ENCODE measurements around the gene ANTXR1.

The ANTXR1 gene

DNA sequence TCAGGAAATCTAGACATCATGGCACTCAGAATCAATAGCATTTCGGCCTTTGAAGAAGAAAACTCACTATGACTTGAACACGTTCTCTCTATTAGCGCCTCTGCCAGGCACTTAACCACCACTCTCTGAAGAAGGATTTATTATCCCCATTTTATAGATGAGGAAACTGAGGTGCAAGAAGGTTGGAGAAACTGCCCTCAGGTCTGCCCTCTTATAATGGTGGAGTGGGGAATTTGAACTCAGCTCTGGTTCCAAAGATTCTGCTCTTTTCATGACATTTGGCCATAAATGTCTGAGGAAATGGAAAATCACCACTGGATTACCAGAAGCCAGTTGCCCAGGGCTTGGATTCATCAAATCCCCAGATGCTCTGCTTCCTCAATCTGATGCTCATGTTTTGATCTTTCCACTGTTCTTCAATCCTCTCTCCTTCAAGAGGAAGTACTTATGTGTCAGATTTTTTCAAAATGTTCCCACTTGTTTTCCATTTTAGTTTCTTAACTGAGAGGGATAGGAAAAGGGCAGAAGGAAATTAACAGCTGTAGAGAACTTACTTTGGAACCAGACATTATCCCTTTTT lies 68.1 kb downstream of the ANTXR1 start:
- Histone ChIP-seq H3K23ac (ENCODE audit: low read length in 2 of 2) (no peak overlapping the region), H3K9me3 (ENCODE audit: control insufficient read depth, low read length) (no peaks in the 10 kb centered on the region), H2BK5ac (ENCODE audit: low read depth, low read length, poor library complexity, severe bottlenecking) (no peak overlapping the region), H3K4me3 (ENCODE audit: insufficient read depth in 1 of 2, low read depth in 1 of 2, low read length in 2 of 2) (no peak overlapping the region), H3K18ac (ENCODE audit: low read depth in 1 of 2, low read length in 2 of 2) (peak overlapping the region; percentile 11 to 48), H2AFZ (ENCODE audit: low read depth, low read length) (no peak overlapping the region), H3K4ac (ENCODE audit: low read depth in 1 of 2, low read length in 2 of 2) (no peak overlapping the region), H3K4me2 (ENCODE audit: low read length, poor library complexity, severe bottlenecking) (no peak overlapping the region), H3K79me1 (replicated peaks; ENCODE audit: low read length, poor library complexity, severe bottlenecking) (no peaks in the 10 kb centered on the region), H3K4me1 (ENCODE audit: control insufficient read depth, insufficient read depth, low read depth, low read length) (peaks cover 15% of the 10 kb centered on the region), H3K27ac (ENCODE audit: low read length, poor library complexity, severe bottlenecking) (no peak overlapping the region), H3K36me3 (ENCODE audit: control insufficient read depth in 1 of 2, insufficient read depth in 2 of 2, low read depth in 1 of 2, low read length in 2 of 2) (peaks cover 20 to 55% of the 10 kb centered on the region in 2 experiments), H2AK5ac (ENCODE audit: low read length, severe bottlenecking) (no peak overlapping the region), H2BK12ac (ENCODE audit: low read length in 2 of 2) (no peak overlapping the region), H3K9ac (ENCODE audit: low read length) (no peak overlapping the region), H4K8ac (ENCODE audit: low read length) (no peak overlapping the region), H2BK120ac (ENCODE audit: low read depth, low read length) (no peak overlapping the region), H2BK15ac (ENCODE audit: low read depth, poor library complexity, severe bottlenecking) (no peak overlapping the region), H3K14ac (ENCODE audit: low read length in 2 of 2) (no peak overlapping the region), H4K91ac (ENCODE audit: low read length) (no peak overlapping the region), H3K27me3 (ENCODE audit: control insufficient read depth in 1 of 2, insufficient read depth in 1 of 2, low read length in 2 of 2) (no peaks in the 10 kb centered on the region)
- no peak for DNase-seq
- 100% methylated on average over 1 of the region's 3 CpGs for WGBS

DNA sequence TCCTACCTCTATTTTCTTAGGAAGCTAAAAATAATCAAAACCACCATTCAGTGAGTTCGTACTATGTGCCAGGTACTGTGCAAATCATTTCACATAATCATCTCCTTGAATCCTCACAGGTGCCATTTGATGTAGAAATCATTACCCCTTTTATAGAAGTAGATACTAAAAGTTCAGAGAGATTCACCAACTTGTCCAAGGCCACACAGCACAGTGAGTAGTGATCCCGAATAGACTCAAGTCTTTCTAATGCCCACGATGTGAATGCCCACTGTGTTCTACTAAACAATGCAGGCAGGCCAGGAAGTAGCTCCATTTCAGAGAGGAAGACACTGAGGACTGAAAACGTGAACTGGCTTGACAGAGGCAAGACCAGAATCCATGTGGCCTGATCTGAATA lies 68.8 kb downstream of the ANTXR1 start:
- Histone ChIP-seq H2BK12ac (ENCODE audit: low read length in 2 of 2) (peak overlapping the region; percentile 54 to 66), H3K79me1 (replicated peaks; ENCODE audit: low read length, poor library complexity, severe bottlenecking) (no peaks in the 10 kb centered on the region), H4K8ac (ENCODE audit: low read length) (peak overlapping the region; percentile 45), H3K4ac (ENCODE audit: low read depth in 1 of 2, low read length in 2 of 2) (peak overlapping the region; percentile 12 to 97), H3K9me3 (ENCODE audit: control insufficient read depth, low read length) (no peaks in the 10 kb centered on the region), H3K4me2 (ENCODE audit: low read length, poor library complexity, severe bottlenecking) (no peak overlapping the region), H3K23ac (ENCODE audit: low read length in 2 of 2) (no peak overlapping the region), H3K27ac (ENCODE audit: low read length, poor library complexity, severe bottlenecking) (peak overlapping the region; percentile 75), H3K4me1 (ENCODE audit: control insufficient read depth, insufficient read depth, low read depth, low read length) (peaks cover 15% of the 10 kb centered on the region), H3K9ac (ENCODE audit: low read length) (no peak overlapping the region), H2BK15ac (ENCODE audit: low read depth, poor library complexity, severe bottlenecking) (no peak overlapping the region), H3K4me3 (ENCODE audit: insufficient read depth in 1 of 2, low read depth in 1 of 2, low read length in 2 of 2) (no peak overlapping the region), H2BK5ac (ENCODE audit: low read depth, low read length, poor library complexity, severe bottlenecking) (no peak overlapping the region), H3K36me3 (ENCODE audit: control insufficient read depth in 1 of 2, insufficient read depth in 2 of 2, low read depth in 1 of 2, low read length in 2 of 2) (peaks cover 18 to 49% of the 10 kb centered on the region in 2 experiments), H3K27me3 (ENCODE audit: control insufficient read depth in 1 of 2, insufficient read depth in 1 of 2, low read length in 2 of 2) (no peaks in the 10 kb centered on the region), H2BK120ac (ENCODE audit: low read depth, low read length) (peak overlapping the region; percentile 91), H2AK5ac (ENCODE audit: low read length, severe bottlenecking) (peak overlapping the region; percentile 59), H4K91ac (ENCODE audit: low read length) (peak overlapping the region; percentile 95), H2AFZ (ENCODE audit: low read depth, low read length) (no peak overlapping the region), H3K14ac (ENCODE audit: low read length in 2 of 2) (peak overlapping the region in 1 of 2 experiments; percentile 64), H3K18ac (ENCODE audit: low read depth in 1 of 2, low read length in 2 of 2) (peak overlapping the region; percentile 47 to 97)
- WGBS: 93% methylated on average over 4 of the region's 4 CpGs
- no peak for DNase-seq

DNA sequence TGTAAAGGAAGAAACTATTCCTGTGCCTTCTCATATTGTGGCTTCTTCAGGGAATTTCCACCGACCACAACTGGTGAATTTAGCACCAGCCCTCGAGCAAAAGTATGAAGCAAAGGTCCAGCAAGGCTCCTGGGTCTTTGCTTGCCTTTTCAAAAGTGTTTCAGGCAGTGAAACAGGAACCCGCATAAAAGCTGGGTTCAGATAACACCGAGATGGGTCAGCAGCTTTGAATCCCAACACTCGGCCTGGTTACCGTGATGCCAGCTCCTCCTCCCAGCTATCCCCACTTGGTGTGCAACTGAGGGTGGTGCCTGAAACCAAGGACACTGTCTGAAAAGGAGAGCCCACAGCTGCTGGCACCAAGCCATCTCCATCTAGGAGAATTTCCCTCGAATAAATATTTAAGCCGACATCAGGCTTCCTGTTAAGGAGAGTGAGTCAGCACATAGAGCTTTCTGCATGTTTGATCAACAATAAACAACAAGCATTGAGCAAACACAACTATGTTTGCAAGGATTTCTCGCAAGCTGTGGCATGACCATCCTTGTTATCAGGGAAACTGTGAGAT lies 69.5 kb downstream of the ANTXR1 start:
- Histone ChIP-seq H3K14ac (ENCODE audit: low read length in 2 of 2) (no peak overlapping the region), H3K79me1 (replicated peaks; ENCODE audit: low read length, poor library complexity, severe bottlenecking) (peaks cover under 1% of the 10 kb centered on the region), H3K27me3 (ENCODE audit: control insufficient read depth in 1 of 2, insufficient read depth in 1 of 2, low read length in 2 of 2) (no peaks in the 10 kb centered on the region), H3K27ac (ENCODE audit: low read length, poor library complexity, severe bottlenecking) (peak overlapping the region; percentile 75), H2BK12ac (ENCODE audit: low read length in 2 of 2) (peak overlapping the region; percentile 15 to 54), H4K91ac (ENCODE audit: low read length) (peak overlapping the region; percentile 95), H3K9me3 (ENCODE audit: control insufficient read depth, low read length) (no peaks in the 10 kb centered on the region), H2BK5ac (ENCODE audit: low read depth, low read length, poor library complexity, severe bottlenecking) (peak overlapping the region; percentile 21), H3K36me3 (ENCODE audit: control insufficient read depth in 1 of 2, insufficient read depth in 2 of 2, low read depth in 1 of 2, low read length in 2 of 2) (peaks cover 12 to 41% of the 10 kb centered on the region in 2 experiments), H3K9ac (ENCODE audit: low read length) (no peak overlapping the region), H2BK120ac (ENCODE audit: low read depth, low read length) (peak overlapping the region; percentile 91), H2BK15ac (ENCODE audit: low read depth, poor library complexity, severe bottlenecking) (no peak overlapping the region), H2AFZ (ENCODE audit: low read depth, low read length) (no peak overlapping the region), H3K4me2 (ENCODE audit: low read length, poor library complexity, severe bottlenecking) (no peak overlapping the region), H3K4ac (ENCODE audit: low read depth in 1 of 2, low read length in 2 of 2) (peak overlapping the region; percentile 12 to 82), H3K23ac (ENCODE audit: low read length in 2 of 2) (no peak overlapping the region), H3K4me1 (ENCODE audit: control insufficient read depth, insufficient read depth, low read depth, low read length) (peaks cover 15% of the 10 kb centered on the region), H3K18ac (ENCODE audit: low read depth in 1 of 2, low read length in 2 of 2) (peak overlapping the region; percentile 47 to 52), H4K8ac (ENCODE audit: low read length) (peak overlapping the region; percentile 45), H2AK5ac (ENCODE audit: low read length, severe bottlenecking) (no peak overlapping the region), H3K4me3 (ENCODE audit: insufficient read depth in 1 of 2, low read depth in 1 of 2, low read length in 2 of 2) (no peak overlapping the region)
- 18% methylated on average over 8 of the region's 9 CpGs for WGBS
- DNase-seq: peak; percentile 99

DNA sequence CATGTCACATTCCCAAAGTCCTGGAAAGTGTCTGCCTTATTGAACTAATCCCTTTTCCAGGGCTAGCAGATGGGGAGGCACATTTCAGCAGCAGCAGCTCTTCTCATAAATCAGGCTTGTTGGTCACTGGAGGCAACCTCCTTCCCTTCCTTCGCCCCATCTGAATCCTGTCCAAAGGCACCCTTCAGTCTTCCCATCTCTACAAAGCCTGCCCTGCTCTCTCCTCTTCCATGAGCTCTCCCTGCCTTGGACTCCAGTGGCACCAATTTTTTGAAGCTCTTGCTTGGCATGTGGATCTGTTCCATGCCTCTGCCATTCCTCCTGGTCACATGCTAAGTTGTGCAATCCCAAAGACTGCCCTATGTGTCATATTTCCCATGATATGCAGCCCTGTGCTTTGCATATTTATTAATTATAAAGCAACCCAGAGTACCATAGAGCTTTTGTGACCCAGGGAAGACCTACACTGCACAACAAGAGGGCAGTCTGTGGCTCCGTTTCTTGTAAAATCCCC lies 70.3 kb downstream of the ANTXR1 start:
- 53% methylated on average over 2 of the region's 2 CpGs for WGBS
- H2AK5ac ChIP-seq (ENCODE audit: low read length, severe bottlenecking): peak overlapping the region; percentile 71
- no peak overlapping the region for H2AFZ ChIP-seq (ENCODE audit: low read depth, low read length)

More for the DNA sequence above, 70.3 kb downstream of the ANTXR1 start:
- Histone ChIP-seq H2BK120ac (ENCODE audit: low read depth, low read length) (peak overlapping the region; percentile 95), H3K4me2 (ENCODE audit: low read length, poor library complexity, severe bottlenecking) (no peak overlapping the region), H2BK5ac (ENCODE audit: low read depth, low read length, poor library complexity, severe bottlenecking) (no peak overlapping the region), H3K4me3 (ENCODE audit: insufficient read depth in 1 of 2, low read depth in 1 of 2, low read length in 2 of 2) (no peak overlapping the region), H3K14ac (ENCODE audit: low read length in 2 of 2) (no peak overlapping the region), H3K4me1 (ENCODE audit: control insufficient read depth, insufficient read depth, low read depth, low read length) (peaks cover 14% of the 10 kb centered on the region), H3K36me3 (ENCODE audit: control insufficient read depth in 1 of 2, insufficient read depth in 2 of 2, low read depth in 1 of 2, low read length in 2 of 2) (peaks cover 8 to 33% of the 10 kb centered on the region in 2 experiments), H3K9me3 (ENCODE audit: control insufficient read depth, low read length) (no peaks in the 10 kb centered on the region), H3K79me1 (replicated peaks; ENCODE audit: low read length, poor library complexity, severe bottlenecking) (peaks cover 2% of the 10 kb centered on the region), H3K4ac (ENCODE audit: low read depth in 1 of 2, low read length in 2 of 2) (peak overlapping the region; percentile 42 to 98), H2BK12ac (ENCODE audit: low read length in 2 of 2) (peak overlapping the region; percentile 15 to 70), H3K9ac (ENCODE audit: low read length) (no peak overlapping the region), H4K8ac (ENCODE audit: low read length) (peak overlapping the region; percentile 96), H2BK15ac (ENCODE audit: low read depth, poor library complexity, severe bottlenecking) (peak overlapping the region; percentile 36), H3K27me3 (ENCODE audit: control insufficient read depth in 1 of 2, insufficient read depth in 1 of 2, low read length in 2 of 2) (no peaks in the 10 kb centered on the region), H3K23ac (ENCODE audit: low read length in 2 of 2) (no peak overlapping the region), H3K18ac (ENCODE audit: low read depth in 1 of 2, low read length in 2 of 2) (peak overlapping the region; percentile 81 to 98), H3K27ac (ENCODE audit: low read length, poor library complexity, severe bottlenecking) (peak overlapping the region; percentile 75), H4K91ac (ENCODE audit: low read length) (peak overlapping the region; percentile 97)
- peak; percentile 78 for DNase-seq
